ENCODE measurements around the gene ISL2. TPM values are rescaled to one million over a fixed set of nuclear protein-coding genes. Genes with fewer than 3 reads are reported as not detected.

ISL2 gene
- total and polyA plus RNA-seq, 7 experiments from 2014 or later: 0.21 to 0.51 (median 0.27) TPM; not detected in 4

- ChIA-PET POLR2A (no interaction called here), CTCF (no interaction called here)
- intact Hi-C loops (cut with micrococcal nuclease): no loop called here
- Histone ChIP-seq H3K4me3 (ENCODE audit: low read length) (no peak overlapping the region), H3K4me1 (ENCODE audit: control insufficient read depth in 2 of 2, insufficient read depth in 2 of 2, low read length in 2 of 2) (no peaks in the 10 kb centered on the region), H3K9me3 (ENCODE audit: control insufficient read depth in 2 of 3, low read length in 3 of 3) (no peaks in the 10 kb centered on the region), H3K27ac (ENCODE audit: low read depth, low read length) (no peak overlapping the region), H3K36me3 (ENCODE audit: control insufficient read depth in 2 of 3, insufficient read depth in 3 of 3, low read length in 3 of 3) (peaks cover 0 to under 1% (median 0%) of the 10 kb centered on the region in 3 experiments), H3K27me3 (ENCODE audit: control insufficient read depth in 2 of 2, insufficient read depth in 2 of 2, low read length in 2 of 2) (no peaks in the 10 kb centered on the region)
- peaks cover 0 to 1% (median 0%) of the 10 kb centered on the region in 11 donors for H3K9me3 Mint-ChIP-seq
- H3K4me1 Mint-ChIP-seq: peaks cover 0 to 3% (median 0%) of the 10 kb centered on the region in 7 donors
- DNase-seq: no peak
- H3K27me3 Mint-ChIP-seq: peaks cover 4 to 34% (median 9%) of the 10 kb centered on the region in 5 donors
- H3K4me3 Mint-ChIP-seq: no peak overlapping the region
- no peak overlapping the region for H3K27ac Mint-ChIP-seq
- no peak for ATAC-seq
- peaks cover 0 to 60% (median 33%) of the 10 kb centered on the region in 5 donors for H3K36me3 Mint-ChIP-seq
These were observed 16.5 kb downstream of the ISL2 start for GRCh38 chr15:76353023-76353577.

DNA sequence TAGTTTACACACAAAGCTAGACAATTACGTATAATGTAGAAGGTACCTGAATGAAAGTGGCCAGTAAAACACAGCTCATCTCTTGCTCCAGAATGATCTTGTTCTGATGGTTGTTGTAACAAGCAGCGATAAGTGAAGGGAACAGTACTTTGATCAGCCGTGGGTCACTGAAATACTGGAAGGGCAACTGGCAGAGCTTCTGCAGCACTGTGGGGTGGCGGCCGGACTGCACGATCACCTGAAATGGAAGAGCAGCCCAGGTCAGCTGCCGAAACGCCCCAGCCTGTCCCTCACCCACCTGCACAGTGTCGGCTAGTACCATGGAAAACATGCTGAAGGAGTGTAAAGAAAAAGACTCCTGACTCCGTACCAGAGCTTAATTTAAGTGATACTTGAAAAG is 17.3 kb downstream of the ISL2 start:
- H3K36me3 ChIP-seq (ENCODE audit: control insufficient read depth in 2 of 3, insufficient read depth in 3 of 3, low read length in 3 of 3): peaks cover 0 to 5% (median 0%) of the 10 kb centered on the region in 3 experiments
- DNase-seq (no peak), ATAC-seq (no peak)
- Mint-ChIP-seq H3K9me3 (no peaks in the 10 kb centered on the region), H3K27ac (no peak overlapping the region), H3K4me3 (no peak overlapping the region), H3K27me3 (peaks cover 0 to 26% (median 5%) of the 10 kb centered on the region in 5 donors), H3K4me1 (peaks cover 0 to 3% (median 0%) of the 10 kb centered on the region in 7 donors), H3K36me3 (peaks cover 0 to 61% (median 27%) of the 10 kb centered on the region in 5 donors)
- H3K27ac ChIP-seq (ENCODE audit: low read depth, low read length): no peak overlapping the region
- ChIA-PET CTCF (no interaction called here), POLR2A (no interaction called here)
- H3K4me3 ChIP-seq (ENCODE audit: low read length): no peak overlapping the region
- no peaks in the 10 kb centered on the region for H3K9me3 ChIP-seq (ENCODE audit: control insufficient read depth in 2 of 3, low read length in 3 of 3)
- no peaks in the 10 kb centered on the region for H3K27me3 ChIP-seq (ENCODE audit: control insufficient read depth in 2 of 2, insufficient read depth in 2 of 2, low read length in 2 of 2)
- intact Hi-C loops (cut with micrococcal nuclease): no loop called here
- no peaks in the 10 kb centered on the region for H3K4me1 ChIP-seq (ENCODE audit: control insufficient read depth in 2 of 2, insufficient read depth in 2 of 2, low read length in 2 of 2)

GRCh38 chr15:76354823-76355440 is 18.4 kb downstream of the ISL2 start:
- Histone ChIP-seq H3K27ac (ENCODE audit: low read depth, low read length) (no peak overlapping the region), H3K36me3 (ENCODE audit: control insufficient read depth in 2 of 3, insufficient read depth in 3 of 3, low read length in 3 of 3) (peaks cover 0 to 5% (median 0%) of the 10 kb centered on the region in 3 experiments), H3K4me3 (ENCODE audit: low read length) (no peak overlapping the region), H3K27me3 (ENCODE audit: control insufficient read depth in 2 of 2, insufficient read depth in 2 of 2, low read length in 2 of 2) (no peaks in the 10 kb centered on the region), H3K4me1 (ENCODE audit: control insufficient read depth in 2 of 2, insufficient read depth in 2 of 2, low read length in 2 of 2) (no peaks in the 10 kb centered on the region), H3K9me3 (ENCODE audit: control insufficient read depth in 2 of 3, low read length in 3 of 3) (no peaks in the 10 kb centered on the region)
- Mint-ChIP-seq H3K27me3 (peaks cover 0 to 19% (median 0%) of the 10 kb centered on the region in 5 donors), H3K4me3 (no peak overlapping the region), H3K9me3 (no peaks in the 10 kb centered on the region), H3K27ac (no peak overlapping the region), H3K4me1 (peaks cover 0 to 3% (median 0%) of the 10 kb centered on the region in 7 donors), H3K36me3 (peaks cover 0 to 64% (median 24%) of the 10 kb centered on the region in 5 donors)
- CTCF ChIA-PET: no interaction called here
- intact Hi-C loops (cut with micrococcal nuclease): no loop called here
- no peak for ATAC-seq
- POLR2A ChIA-PET: no interaction called here
- no peak for DNase-seq

- CTCF ChIA-PET: no interaction called here
- intact Hi-C loops (cut with micrococcal nuclease): no loop called here
- Mint-ChIP-seq H3K4me1 (peaks cover 0 to 2% (median 0%) of the 10 kb centered on the region in 7 donors), H3K4me3 (no peak overlapping the region), H3K27me3 (peaks cover 0 to 6% (median 0%) of the 10 kb centered on the region in 5 donors), H3K36me3 (peaks cover 2 to 62% (median 30%) of the 10 kb centered on the region in 5 donors), H3K9me3 (no peaks in the 10 kb centered on the region), H3K27ac (no peak overlapping the region)
- DNase-seq (no peak), ATAC-seq (no peak)
- Histone ChIP-seq H3K4me1 (ENCODE audit: control insufficient read depth in 2 of 2, insufficient read depth in 2 of 2, low read length in 2 of 2) (no peaks in the 10 kb centered on the region), H3K4me3 (ENCODE audit: low read length) (no peak overlapping the region), H3K27me3 (ENCODE audit: control insufficient read depth in 2 of 2, insufficient read depth in 2 of 2, low read length in 2 of 2) (no peaks in the 10 kb centered on the region), H3K36me3 (ENCODE audit: control insufficient read depth in 2 of 3, insufficient read depth in 3 of 3, low read length in 3 of 3) (peaks cover 0 to 5% (median 0%) of the 10 kb centered on the region in 3 experiments), H3K9me3 (ENCODE audit: control insufficient read depth in 2 of 3, low read length in 3 of 3) (no peaks in the 10 kb centered on the region), H3K27ac (ENCODE audit: low read depth, low read length) (no peak overlapping the region)
- POLR2A ChIA-PET: no interaction called here
These were observed 21.9 kb downstream of the ISL2 start for GRCh38 chr15:76358453-76358852.

GRCh38 chr15:76359152-76359551 is 22.6 kb downstream of the ISL2 start:
- intact Hi-C loops (cut with micrococcal nuclease): no loop called here
- CTCF ChIA-PET: no interaction called here
- no peak for DNase-seq
- H3K4me1 ChIP-seq (ENCODE audit: control insufficient read depth in 2 of 2, insufficient read depth in 2 of 2, low read length in 2 of 2): no peaks in the 10 kb centered on the region
- no peak overlapping the region for H3K4me3 Mint-ChIP-seq
- H3K4me3 ChIP-seq (ENCODE audit: low read length): no peak overlapping the region
- H3K9me3 ChIP-seq (ENCODE audit: control insufficient read depth in 2 of 3, low read length in 3 of 3): no peaks in the 10 kb centered on the region
- no peak overlapping the region for H3K27ac Mint-ChIP-seq
- peaks cover 0 to 6% (median 0%) of the 10 kb centered on the region in 5 donors for H3K27me3 Mint-ChIP-seq
- no peaks in the 10 kb centered on the region for H3K9me3 Mint-ChIP-seq
- H3K36me3 ChIP-seq (ENCODE audit: control insufficient read depth in 2 of 3, insufficient read depth in 3 of 3, low read length in 3 of 3): peaks cover 0 to 5% (median 0%) of the 10 kb centered on the region in 3 experiments
- H3K4me1 Mint-ChIP-seq: peaks cover 0 to 2% (median 0%) of the 10 kb centered on the region in 7 donors
- ATAC-seq: no peak
- H3K27ac ChIP-seq (ENCODE audit: low read depth, low read length): no peak overlapping the region
- peaks cover 2 to 58% (median 27%) of the 10 kb centered on the region in 5 donors for H3K36me3 Mint-ChIP-seq
- no peaks in the 10 kb centered on the region for H3K27me3 ChIP-seq (ENCODE audit: control insufficient read depth in 2 of 2, insufficient read depth in 2 of 2, low read length in 2 of 2)
- POLR2A ChIA-PET: no interaction called here

DNA sequence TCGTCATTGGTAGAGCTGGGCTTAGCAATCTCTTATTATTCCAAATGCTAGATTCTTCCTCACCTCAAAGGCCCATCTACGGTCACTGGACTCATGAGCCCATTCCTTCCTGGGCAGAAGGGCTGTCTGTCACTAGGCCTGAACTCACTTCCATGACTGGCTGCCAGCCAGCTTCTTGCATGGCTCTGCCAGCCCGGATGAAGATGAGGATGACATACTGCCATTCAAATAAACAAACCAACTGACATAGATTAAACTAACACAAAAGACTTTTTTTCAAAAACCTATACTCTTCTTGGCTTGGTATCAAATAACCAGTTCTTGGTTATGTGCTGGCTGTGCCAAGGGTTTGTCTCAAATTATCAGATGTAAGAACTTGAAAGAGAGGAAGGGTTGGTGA is 23.8 kb downstream of the ISL2 start:
- H3K4me1 Mint-ChIP-seq: peaks cover 0 to 2% (median 0%) of the 10 kb centered on the region in 7 donors
- Histone ChIP-seq H3K36me3 (ENCODE audit: control insufficient read depth in 2 of 3, insufficient read depth in 3 of 3, low read length in 3 of 3) (peaks cover 0 to 5% (median 0%) of the 10 kb centered on the region in 3 experiments), H3K4me3 (ENCODE audit: low read length) (no peak overlapping the region), H3K27ac (ENCODE audit: low read depth, low read length) (no peak overlapping the region), H3K4me1 (ENCODE audit: control insufficient read depth in 2 of 2, insufficient read depth in 2 of 2, low read length in 2 of 2) (no peaks in the 10 kb centered on the region), H3K9me3 (ENCODE audit: control insufficient read depth in 2 of 3, low read length in 3 of 3) (no peaks in the 10 kb centered on the region), H3K27me3 (ENCODE audit: control insufficient read depth in 2 of 2, insufficient read depth in 2 of 2, low read length in 2 of 2) (no peaks in the 10 kb centered on the region)
- no peak overlapping the region for H3K4me3 Mint-ChIP-seq
- peaks cover 0 to 4% (median 0%) of the 10 kb centered on the region in 5 donors for H3K27me3 Mint-ChIP-seq
- H3K9me3 Mint-ChIP-seq: no peaks in the 10 kb centered on the region
- CTCF ChIA-PET: no interaction called here
- POLR2A ChIA-PET: no interaction called here
- ATAC-seq (no peak), DNase-seq (no peak)
- H3K36me3 Mint-ChIP-seq: peaks cover 2 to 58% (median 35%) of the 10 kb centered on the region in 5 donors
- H3K27ac Mint-ChIP-seq: no peak overlapping the region
- intact Hi-C loops (cut with micrococcal nuclease): no loop called here

DNA sequence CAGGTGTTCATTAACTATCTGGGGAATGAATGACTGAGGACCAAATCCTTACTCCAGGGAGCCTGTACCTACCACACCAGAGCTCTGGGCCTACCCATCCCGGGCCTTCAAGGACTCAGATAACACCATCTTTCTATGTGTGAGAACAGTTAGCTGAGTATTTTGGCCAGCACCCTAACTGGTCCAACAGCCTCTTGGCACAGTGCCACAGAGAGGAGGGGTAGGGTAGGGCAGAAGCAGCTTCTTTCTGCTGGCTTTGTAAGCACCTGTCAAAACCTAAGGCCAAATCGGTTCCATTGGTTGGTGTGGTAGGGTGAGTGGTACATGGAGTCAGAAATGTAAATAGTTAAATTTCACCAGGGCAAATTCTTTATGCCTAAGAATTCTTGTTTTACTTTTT is 26.7 kb downstream of the ISL2 start:
- POLR2A ChIA-PET: interaction anchor here (0.5 kb wide), 1 partner anchor 11 kb away, joined by 4 read pairs; no protein-coding TSS in a partner anchor
- Histone ChIP-seq H3K4me1 (ENCODE audit: control insufficient read depth in 2 of 2, insufficient read depth in 2 of 2, low read length in 2 of 2) (no peaks in the 10 kb centered on the region), H3K27me3 (ENCODE audit: control insufficient read depth in 2 of 2, insufficient read depth in 2 of 2, low read length in 2 of 2) (no peaks in the 10 kb centered on the region), H3K36me3 (ENCODE audit: control insufficient read depth in 2 of 3, insufficient read depth in 3 of 3, low read length in 3 of 3) (peaks cover 0 to 3% (median 0%) of the 10 kb centered on the region in 3 experiments), H3K27ac (ENCODE audit: low read depth, low read length) (no peak overlapping the region), H3K4me3 (ENCODE audit: low read length) (no peak overlapping the region), H3K9me3 (ENCODE audit: control insufficient read depth in 2 of 3, low read length in 3 of 3) (no peaks in the 10 kb centered on the region)
- no peaks in the 10 kb centered on the region for H3K4me1 Mint-ChIP-seq
- no peak overlapping the region for H3K4me3 Mint-ChIP-seq
- DNase-seq (no peak), ATAC-seq (no peak)
- H3K36me3 Mint-ChIP-seq: peaks cover 2 to 57% (median 46%) of the 10 kb centered on the region in 5 donors
- CTCF ChIA-PET: no interaction called here
- no peak overlapping the region for H3K27ac Mint-ChIP-seq
- H3K27me3 Mint-ChIP-seq: no peaks in the 10 kb centered on the region
- H3K9me3 Mint-ChIP-seq: no peaks in the 10 kb centered on the region
- intact Hi-C loops (cut with micrococcal nuclease): no loop called here

All from naive thymus-derived CD4-positive, alpha-beta T cell (primary cell).